GM18868 (cell line): ENCODE results near the gene S100A7.
"Not testable (repeated sequence)": the region's sequence is repeated elsewhere in the genome, so short reads cannot be mapped to it uniquely, and the experiment has no call there.

Experiments used
- ATAC-seq: cut with Tn5 transposase; IDR thresholded peaks from one replicate; pipeline ENCODE4 v1.9.1; 2021; ENCODE audit warnings: mild to moderate bottlenecking, moderate library complexity; ENCODE audit not compliant: unreplicated experiment

The S100A7 gene

GRCh38 chr1:153431928-153432327, 28.5 kb downstream of the S100A7 start:
- ATAC-seq = no peak

DNA sequence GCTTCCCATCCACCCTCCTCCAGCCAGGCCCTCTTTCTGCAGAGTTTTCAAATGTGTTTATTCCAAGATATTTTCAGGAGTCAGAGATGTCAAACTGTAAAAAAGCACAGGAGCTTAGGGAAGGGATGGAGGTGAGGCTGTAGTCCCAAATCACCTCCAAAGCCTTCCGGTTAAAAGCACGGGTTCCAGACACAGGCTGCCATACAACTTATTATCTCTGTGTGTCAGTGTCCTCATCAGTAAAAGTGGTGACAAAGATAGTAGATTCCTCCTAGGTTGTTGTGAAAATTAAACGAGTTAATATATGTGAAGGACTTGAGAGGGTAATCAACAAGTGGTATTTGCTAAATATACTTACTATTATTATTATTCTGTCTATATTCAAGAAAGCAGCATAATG, 29.0 kb downstream of the S100A7 start:
- ATAC-seq = no peak

DNA sequence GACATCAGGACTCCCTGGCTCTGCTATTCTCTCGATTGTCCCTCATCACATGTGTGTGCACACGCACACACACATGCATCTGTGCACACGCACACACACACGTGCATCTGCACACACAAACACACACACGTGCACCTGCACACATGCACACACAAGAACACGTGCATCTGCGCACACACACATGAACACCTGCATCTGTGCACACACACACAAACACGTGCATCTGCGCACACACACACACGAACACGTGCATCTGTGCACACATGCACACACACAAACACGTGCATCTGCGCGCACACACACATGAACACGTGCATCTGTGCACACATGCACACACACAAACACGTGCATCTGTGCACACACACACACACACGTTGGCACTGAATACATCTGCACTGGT, 29.4 kb downstream of the S100A7 start:
- ATAC-seq = no peak

DNA sequence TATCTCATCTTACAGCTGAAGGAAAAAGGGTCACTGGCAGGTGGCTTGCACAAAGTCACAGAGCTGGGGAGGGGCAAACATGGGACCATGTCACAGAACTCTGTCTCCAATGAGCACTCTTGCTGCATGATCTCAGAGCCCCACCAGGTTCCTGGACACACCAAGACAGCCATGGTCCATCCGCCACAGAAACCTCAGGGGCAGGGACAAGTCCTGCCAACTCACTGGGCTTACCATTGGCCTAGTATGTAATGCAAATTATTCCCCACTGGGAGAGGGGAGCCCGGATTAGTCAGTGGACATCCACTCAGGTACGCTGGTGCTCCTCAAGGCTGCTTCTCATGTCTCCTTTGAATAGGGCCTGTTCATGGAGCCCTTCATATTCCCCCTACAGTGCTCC, 29.9 kb downstream of the S100A7 start:
- no peak for ATAC-seq

GRCh38 chr1:153430166-153430553, 30.3 kb downstream of the S100A7 start:
- ATAC-seq = no peak

DNA sequence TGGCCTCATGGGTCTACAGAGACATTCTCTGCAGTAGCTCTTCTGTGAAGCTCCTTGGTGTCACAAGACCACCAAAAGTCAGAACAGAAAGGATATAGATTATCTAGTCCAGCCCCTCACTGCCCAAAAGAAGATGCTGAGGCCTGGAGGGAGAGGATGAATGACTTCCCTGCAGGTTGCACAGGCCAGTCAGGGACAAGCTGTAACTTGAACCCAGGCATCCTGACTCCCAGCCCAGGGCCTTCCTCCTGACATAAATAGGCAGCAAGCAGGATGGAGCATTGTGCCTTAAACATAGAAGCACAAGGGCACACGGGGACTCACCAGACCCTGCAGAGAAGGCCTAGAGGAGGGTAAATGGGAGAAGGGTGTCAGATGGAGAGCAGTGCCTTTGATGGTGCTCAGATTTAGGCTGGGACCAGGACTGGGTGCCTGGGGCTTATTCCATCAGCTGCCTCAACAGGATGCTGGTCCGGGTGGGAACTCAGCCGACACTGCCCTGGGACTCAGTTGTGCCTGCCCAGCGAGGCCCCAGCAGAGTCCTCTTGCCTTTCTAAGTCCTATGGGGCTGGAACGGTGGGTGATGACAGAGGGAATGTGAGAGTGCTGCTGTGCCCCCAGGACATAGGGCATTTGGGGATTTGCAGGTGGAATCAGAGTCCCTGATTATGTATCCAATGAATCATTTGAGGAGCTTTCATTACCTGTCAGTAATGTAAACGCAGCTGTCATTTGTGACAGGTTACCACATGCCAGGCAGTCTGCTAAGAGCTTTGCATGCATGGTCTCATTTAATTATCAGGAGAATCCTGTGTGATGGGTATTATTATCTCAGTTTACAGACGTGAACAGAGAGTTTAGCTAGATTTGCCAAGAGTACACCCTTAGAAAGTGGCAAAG, 30.9 kb downstream of the S100A7 start:
- no peak for ATAC-seq

GRCh38 chr1:153428791-153429190, 31.7 kb downstream of the S100A7 start:
- ATAC-seq = no peak

GRCh38 chr1:153428073-153428638, 32.3 kb downstream of the S100A7 start:
- ATAC-seq = no peak

DNA sequence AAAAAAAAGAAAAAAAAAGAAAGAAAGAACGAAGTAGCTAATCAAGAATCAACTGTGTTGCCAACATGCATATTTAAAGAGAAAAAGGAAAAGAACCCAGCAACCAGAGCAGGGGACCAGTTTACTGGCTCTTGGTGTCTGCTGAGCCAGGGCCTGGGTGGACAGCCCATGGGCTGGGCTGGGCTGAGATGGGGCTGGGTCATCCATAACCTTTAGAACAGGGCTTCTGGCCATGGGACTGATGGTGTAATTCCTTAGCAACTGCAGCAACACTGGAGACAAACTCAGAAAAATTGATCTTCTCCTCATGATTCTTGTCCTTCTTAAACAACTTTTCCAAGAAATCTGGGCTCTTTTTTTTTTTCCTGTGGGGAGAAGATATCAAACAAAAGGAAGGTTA, 33.6 kb downstream of the S100A7 start:
- no peak for ATAC-seq

- no peak for ATAC-seq
Measured at GRCh38 chr1:153422450-153423068, 37.9 kb downstream of the S100A7 start.

DNA sequence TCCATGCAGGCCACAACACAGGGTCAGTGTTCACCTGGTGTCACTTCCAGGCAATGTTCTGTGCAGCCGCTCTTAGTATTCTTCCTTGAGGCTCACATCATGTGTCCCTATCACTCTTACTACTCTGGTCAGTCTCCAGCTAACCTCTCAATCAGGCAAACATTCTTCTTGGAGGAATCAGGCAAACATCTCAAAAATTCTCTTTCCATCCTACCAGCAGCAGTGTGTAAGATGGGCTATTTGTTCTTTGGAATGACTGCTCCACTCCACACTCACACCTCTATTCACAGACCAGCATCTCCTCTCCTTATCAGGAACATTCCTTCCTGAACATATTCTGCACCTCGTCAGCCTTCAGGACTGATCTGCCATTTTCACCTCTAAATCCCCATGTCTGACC, 40.1 kb downstream of the S100A7 start:
- ATAC-seq = no peak

DNA sequence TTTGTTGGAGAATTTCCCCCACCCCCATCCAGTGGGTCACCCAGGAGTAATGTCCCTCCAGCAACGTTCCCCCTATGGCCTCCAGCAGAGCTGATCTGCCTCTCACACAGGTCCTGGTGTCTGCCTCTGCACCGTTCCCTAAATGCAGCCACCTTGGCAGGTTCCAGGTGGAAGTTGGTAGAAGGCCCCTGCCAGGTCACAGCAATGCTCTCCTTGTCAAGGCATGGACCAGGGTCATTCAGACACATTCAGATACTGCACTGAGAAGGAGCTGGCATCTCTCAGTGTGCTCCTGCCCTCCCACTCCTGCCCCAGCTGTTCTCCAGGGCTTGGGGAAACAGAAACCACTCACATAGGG, 41.0 kb downstream of the S100A7 start:
- ATAC-seq = not testable (repeated sequence)

DNA sequence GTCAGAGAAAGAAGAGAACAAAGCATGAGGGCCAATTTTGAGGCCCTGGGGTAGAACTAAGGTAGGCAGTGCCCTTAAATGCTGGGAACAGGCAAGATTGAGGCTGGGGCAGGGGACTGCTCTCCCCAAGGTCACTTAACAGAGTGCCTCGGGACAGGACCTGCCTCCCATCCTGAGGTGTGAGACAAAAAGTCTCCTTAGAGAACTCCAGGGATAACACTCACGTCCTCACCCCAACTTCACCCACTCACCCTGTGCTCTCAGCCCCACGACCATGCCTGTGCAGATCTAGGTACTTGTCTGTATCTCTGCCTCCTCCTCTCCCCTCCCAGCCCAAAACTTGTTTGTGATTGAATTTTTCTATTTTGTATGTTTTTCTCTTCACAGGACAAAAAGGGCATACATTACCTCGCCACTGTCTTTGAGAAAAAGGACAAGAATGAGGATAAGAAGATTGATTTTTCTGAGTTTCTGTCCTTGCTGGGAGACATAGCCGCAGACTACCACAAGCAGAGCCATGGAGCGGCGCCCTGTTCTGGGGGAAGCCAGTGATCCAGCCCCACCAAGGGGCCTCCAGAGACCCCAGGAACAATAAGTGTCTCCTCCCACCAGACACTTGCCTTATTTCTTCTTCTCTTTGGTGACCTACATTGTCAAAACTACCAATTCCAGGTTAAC, 41.6 kb downstream of the S100A7 start:
- ATAC-seq = not testable (repeated sequence)

- no peak for ATAC-seq
Measured at GRCh38 chr1:153417136-153417888, 43.1 kb downstream of the S100A7 start.

- ATAC-seq = no peak
Measured at GRCh38 chr1:153415850-153416570, 44.4 kb downstream of the S100A7 start, which contains the start of gene S100A7A. S100A7A (plus strand) TSS chr1:153416520; CDS start chr1:153418083, 1,563 bp downstream.

DNA sequence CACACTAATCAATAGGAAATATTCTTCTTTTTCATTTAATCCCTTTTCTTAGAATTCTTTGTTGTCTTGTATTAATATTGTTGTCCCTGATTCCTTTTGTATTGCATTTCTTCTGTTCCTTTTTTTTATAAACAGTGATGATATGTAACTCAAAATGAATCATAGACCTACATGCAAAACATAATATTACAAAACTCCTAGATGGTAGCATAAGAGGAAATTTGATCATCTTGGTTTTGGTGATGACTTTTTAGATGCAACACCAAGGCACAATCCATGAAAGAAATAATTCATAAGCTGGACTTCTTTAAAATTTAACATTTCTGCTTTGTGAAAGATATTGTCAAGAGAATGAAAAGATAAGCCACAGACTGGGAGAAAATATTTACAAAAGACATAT, 46.5 kb downstream of the S100A7 start:
- ATAC-seq = not testable (repeated sequence)
